T47D (cell line): ENCODE data around the gene BNIP2.
"Not testable (repeated sequence)": the region's sequence is repeated elsewhere in the genome, so short reads cannot be mapped to it uniquely, and the experiment has no call there.

ENCODE experiments used
- DNase-seq, 2 experiments: peaks; one replicate each; pipeline versions ENCODE4 v3.0.0 to v3.0.0-alpha.2; 2011 to 2012; ENCODE audit warnings: low read depth in 1 of 2, low spot score in 1 of 2
- JUND ChIP-seq: IDR thresholded peaks from 2 replicates; pipeline ENCODE4 v1.6.1; 2012; ENCODE audit warnings: low read depth
- in situ Hi-C: cut with HindIII; loops from 2 replicates; pipeline ENCODE4 v1.10.0; 2016; ENCODE audit warnings: low sequenced_read_pairs, low pct_unique_long_range_greater_than_20kb

The BNIP2 gene

DNA sequence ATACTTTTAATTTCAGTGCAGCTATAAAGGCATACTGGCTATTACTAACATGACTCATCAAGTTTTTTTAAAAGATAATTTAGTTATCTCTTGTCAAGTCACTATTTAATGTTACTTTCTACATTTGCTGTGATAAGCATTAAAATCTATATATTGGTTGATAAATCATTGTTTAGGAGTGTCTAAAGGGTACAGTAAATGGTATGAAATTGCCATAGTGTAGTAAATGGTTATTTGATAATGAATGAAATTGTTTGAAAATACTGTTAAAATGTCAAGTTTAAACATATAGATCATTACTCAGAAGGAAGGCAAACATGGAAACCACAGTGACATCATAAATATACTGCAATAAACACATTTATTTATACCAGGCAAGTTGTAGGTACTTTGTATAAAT lies 13.2 kb upstream of the BNIP2 start:
- no peak for DNase-seq
- in situ Hi-C loops, result no loop called here
- no peak for TF ChIP-seq JUND

DNA sequence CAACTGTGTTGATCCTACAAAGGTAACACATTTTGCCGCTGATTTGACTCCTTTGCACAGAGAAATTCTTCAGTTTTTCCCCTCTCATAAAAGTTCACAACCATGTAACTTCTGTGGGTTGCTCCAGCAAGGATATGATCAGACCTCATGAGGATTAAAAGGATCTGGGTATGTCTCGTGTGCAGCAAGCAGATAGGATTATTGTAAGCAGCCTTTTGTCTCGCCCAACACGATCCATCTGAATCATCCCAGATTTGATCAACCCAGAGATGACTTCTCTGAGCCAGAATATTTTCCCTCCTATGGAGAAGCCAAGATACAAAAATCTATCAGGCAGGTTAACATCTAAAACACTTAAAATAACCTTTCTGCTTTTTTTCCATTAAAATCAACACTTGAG lies 12.8 kb upstream of the BNIP2 start:
- no peak for TF ChIP-seq JUND
- no peak for DNase-seq
- in situ Hi-C loops, result no loop called here

DNA sequence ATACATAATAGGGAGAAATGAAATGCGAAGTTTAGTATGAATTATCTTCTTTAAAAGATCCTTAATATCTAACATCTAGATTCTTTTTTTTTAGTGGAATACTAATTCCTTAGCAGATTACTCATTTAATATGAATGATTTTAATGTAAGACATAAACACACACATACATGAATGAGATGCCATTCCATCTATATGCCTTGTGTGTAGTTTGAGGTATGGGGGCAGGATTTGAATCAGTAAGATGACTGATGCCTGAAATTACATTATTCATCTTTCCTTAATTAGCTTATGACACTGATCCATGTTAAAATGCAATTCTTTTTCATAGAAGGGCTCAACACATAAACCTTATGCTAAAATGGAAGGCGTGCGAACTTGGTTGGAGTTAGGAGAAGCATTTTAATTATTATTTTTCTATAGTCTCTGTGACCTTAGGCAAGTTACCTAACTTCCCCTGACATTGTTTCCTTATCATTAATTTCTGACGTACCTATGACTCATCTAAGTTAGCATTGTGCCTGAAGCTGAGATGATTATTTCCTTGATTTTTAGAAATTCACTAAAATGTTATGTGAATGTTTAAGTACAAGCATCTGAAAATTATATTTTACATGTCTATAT lies 10.8 kb upstream of the BNIP2 start:
- in situ Hi-C loops, result no loop called here

DNA sequence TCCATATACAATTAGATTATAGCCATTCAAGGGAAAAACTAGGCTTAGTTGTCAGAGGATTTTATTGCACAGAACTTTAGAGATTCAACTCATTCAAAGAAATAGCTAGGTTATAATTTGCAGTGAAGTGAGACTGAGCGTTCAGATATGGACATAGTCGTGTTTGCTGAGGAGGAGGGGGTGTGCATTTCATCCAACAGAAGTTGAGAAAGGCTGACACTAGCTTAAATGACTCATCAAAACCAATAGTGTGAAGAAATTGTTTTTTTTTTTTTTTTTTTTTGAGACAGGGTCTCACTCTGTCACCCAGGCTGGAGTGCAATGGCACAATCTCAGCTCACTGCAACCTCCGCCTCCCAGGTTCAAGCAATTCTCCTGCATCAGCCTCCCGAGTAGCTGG lies 8.9 kb upstream of the BNIP2 start:
- DNase-seq, result not testable (repeated sequence)

More for the DNA sequence above, 10.8 kb upstream of the BNIP2 start:
- DNase-seq, result no peak
- TF ChIP-seq JUND, result no peak

DNA sequence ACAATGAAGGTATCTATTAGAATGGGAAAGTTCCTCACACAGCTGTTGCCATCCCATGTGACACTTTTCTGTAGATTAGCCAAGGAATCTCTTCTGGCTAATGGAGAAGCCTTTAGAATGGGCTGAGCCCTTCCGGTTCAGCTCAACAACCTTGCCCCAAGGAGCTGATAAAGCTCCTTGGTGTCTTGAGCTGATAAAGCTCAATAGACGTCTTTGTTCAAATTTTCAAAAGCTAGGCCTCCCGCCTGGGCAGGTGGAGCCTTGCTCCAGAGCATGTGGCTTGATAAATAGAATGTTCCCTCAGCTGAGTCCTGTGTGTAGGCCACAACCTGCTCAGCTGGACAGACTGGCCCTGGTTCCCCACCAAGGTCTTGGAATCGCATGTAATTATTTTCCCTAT lies 7.2 kb upstream of the BNIP2 start:
- in situ Hi-C loops, result no loop called here
- no peak for TF ChIP-seq JUND
- DNase-seq, result no peak

More for the DNA sequence above, 8.9 kb upstream of the BNIP2 start:
- in situ Hi-C loops, result not testable (repeated sequence)

DNA sequence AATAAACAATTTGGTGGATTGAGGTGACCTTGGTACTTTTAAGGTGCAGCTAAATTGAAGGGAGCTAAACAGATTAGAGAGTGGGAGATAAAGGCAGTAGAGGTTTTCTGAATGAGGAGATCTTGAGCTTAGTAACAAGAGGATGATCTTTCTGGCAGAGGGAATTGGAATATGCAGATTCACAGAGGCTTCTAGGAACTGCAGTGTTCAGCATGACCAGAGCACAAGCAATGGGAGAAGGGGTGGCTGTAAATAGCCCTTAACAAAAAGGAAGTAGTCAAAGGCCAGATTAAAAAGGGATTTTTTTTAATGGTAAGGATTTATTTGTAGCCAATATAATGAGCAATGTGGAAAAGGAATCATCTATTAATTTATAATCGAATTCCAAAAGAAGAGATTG lies 5.7 kb upstream of the BNIP2 start:
- in situ Hi-C loops, result no loop called here
- DNase-seq, result no peak
- TF ChIP-seq JUND, result no peak

DNA sequence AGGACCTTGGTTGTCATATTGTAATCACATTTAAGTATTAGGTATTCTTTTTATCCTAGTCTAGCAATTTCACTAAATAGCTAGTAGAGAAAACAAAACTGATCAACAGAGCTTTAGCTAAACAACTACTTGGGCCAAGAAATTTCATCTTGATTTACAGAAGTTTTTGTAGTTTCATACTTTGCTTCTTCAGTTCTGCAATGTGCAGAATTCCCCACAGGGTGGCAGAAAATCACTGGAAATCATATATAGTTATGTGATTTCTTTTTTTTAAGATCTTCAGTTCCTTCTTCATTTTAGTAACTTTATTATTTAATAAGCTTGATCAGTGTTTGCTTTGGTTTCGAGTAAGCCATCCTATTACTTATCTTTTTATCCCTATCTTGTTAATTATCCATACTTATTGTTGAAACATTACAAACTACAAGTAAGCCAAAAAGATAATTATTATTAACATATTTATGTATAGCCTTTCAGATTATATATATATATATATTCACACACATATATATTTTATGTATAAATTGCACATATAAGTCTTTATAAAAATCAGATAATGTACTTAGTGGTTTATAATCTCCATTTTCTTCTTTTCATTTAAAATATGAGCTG lies 2.2 kb upstream of the BNIP2 start:
- TF ChIP-seq JUND, result no peak
- in situ Hi-C loops, result no loop called here
- DNase-seq, result peak; percentile 11 to 65

DNA sequence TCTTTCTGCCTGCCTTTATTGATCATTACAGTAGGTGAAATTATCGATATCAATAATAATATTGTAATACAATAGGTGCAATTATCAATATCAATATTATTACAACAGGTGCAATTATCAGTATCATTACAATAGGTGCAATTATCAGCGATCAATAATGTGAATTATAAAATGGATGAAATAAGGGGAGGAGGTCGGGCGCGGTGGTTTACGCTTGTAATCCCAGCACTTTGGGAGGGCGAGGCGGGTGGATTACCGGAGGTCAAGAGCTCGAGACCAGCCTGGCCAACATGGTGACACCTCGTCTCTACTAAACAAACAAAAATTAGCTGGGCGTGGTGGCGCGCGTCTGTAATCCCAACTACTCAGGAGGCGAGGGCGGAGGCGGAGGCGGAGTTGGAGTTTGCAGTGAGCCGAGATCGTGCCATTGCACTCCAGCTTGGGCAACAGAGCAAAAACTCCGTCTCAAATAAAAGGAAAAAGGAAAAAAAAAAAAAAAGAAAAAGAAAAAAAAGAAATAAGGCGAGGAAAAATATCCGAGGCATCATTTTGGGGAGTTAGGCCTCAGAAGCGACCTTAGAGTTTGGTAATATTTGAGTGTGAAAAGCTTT lies 611 bp upstream of the BNIP2 start:
- peak in 1 of 2 experiments; percentile 90 for DNase-seq
- TF ChIP-seq JUND, result no peak
- in situ Hi-C loops, result no loop called here

DNA sequence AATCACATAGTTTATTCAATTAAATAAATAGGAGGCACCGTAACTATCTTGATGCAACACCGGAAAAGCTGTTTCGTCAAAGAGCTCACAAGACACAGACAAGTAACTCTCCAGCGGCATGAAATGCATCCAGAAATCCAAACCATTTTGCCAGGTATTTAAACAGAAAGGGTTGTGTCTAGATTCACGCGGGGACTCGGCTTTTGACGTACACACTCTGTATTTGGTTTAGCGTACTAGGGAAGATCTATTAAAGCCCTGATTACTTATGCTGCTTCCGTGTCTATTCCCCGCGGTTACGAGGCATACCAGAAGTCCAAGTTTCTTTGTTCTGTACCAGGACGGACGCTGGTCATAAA lies 718 bp downstream of the BNIP2 start:
- peak in 1 of 2 experiments; percentile 19 for DNase-seq
- no peak for TF ChIP-seq JUND
- in situ Hi-C loops, result no loop called here

DNA sequence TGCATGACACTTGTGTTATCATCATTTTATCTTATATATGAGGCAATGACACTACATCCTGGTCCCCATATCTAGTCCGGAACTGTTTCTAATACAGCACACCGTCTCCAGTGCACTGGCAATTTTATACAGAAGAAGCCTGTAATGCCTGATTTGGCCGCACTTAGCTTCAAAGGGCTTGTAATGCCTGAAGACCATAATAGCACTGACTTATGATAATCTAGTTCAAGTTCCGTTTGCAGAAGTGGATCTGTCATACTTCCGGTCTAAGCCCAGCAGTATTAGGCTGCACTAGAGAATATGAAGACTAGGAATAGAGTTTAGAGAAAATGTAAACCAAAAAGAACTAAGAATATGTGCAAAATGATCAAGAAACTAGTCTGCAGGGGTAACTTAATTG lies 1.3 kb downstream of the BNIP2 start:
- in situ Hi-C loops, result no loop called here
- no peak for TF ChIP-seq JUND
- DNase-seq, result peak in 1 of 2 experiments; percentile 13

DNA sequence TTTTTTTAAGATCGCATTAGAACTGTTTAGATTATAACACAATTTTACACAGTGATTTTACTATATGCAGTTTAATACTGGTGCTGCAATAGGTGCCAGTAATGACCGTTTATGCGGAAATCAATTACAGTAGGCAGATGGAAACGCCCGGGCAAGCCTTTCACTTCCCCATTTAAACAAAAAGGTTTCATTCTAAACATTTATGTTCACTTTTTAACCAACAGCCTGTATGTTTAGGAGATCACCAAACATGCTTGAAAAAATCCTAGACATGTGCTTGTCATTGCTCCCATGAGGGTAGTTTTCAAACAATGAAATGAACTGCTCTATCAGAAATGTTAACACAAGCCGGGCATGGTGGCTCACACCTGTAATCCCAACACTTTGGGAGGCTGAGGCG lies 2.7 kb downstream of the BNIP2 start:
- in situ Hi-C loops, result no loop called here
- DNase-seq, result no peak
- TF ChIP-seq JUND, result no peak

DNA sequence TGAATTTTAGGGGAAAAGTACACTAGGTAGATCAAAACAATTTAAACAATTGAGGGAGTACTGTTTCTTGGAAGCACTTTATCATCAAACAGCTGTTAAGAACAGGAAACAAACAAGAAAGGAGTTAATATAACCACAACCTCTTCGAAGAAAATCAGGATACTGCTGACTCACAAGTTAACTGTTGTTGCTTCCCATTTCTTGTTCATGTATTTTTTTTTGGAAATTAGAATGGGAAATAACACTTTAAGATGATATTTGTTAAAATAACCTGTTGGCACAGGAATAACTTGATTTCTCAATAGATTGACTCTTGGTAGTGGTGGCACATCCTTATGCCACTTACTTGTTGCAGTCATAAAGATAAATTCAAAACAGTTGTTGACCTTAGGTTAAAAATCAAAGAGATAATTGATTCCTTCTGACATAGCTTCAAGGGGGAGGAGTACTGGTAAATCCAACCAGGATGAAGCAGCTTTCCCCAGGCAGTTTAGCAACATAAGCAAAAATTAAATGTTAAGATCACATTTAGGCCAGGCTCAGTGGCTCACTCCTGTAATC lies 3.3 kb downstream of the BNIP2 start:
- in situ Hi-C loops, result no loop called here
- DNase-seq, result no peak
- no peak for TF ChIP-seq JUND

DNA sequence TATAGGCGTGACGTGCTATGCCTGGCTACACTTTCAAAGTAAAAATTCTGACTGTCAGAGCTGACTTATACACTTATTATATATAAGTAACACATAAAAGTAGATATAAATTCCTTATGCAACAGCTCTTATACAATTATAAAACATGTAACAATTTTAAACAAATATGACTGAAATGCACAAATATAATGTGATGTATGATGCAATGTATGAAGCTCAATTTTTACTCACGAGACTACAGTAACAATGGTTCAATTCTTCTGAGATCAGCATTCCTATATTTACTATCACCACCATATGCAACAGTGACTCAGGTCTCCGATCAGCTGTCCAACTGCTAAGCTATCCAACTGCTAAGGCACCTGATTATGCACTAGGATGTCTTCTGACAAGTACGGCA lies 8.2 kb downstream of the BNIP2 start:
- DNase-seq, result no peak
- in situ Hi-C loops, result no loop called here
- TF ChIP-seq JUND, result no peak

DNA sequence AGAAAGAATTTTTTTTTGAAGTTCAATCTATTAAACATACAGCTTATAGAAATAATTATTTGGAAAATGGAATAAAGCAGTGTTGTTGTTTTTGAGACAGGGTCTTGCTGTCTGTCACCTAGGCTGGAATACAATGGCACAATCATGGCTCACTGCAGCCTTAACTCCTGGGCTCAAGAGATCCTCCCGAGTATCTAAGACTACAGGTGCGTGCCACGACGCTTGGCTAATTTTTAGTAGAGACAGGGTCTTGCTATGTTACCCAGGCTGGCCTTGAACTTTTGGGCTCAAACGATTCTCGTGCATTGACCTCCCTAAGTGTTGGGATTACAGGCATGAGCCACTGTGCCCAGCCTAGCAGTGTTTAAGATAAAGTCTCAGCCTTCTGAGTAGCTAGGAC lies 8.8 kb downstream of the BNIP2 start:
- in situ Hi-C loops, result no loop called here
- DNase-seq, result no peak
- no peak for TF ChIP-seq JUND
